ENCODE measurements around the gene AKAP4. TPM values are rescaled to one million over a fixed set of nuclear protein-coding genes. Genes with fewer than 3 reads are reported as not detected.

Gene AKAP4
- polyA plus RNA-seq, 2 of the 4 experiments (the other 2 are of a cell fraction) = not detected

- no peaks in the 10 kb centered on the region for H3K4me1 ChIP-seq
- ATAC-seq = no peak
- WGBS (ENCODE audit: missing lambda C conversion rate) = 55% methylated on average over 7 of the region's 7 CpGs
- no peak overlapping the region for H3K4me3 ChIP-seq
- no peak for FAIRE-seq
- H3K27ac ChIP-seq = no peak overlapping the region
- POLR2A ChIA-PET = no interaction called here
- DNase-seq (ENCODE audit: low read depth in 1 of 2, low spot score in 1 of 2) = no peak
- H3K9me3 ChIP-seq = no peaks in the 10 kb centered on the region
- CTCF ChIA-PET = interaction anchor here (1.2 kb wide), 1 partner anchor 32 kb away, joined by 3 read pairs; no protein-coding TSS in a partner anchor
- H3K4me2 ChIP-seq = no peak overlapping the region
- TF ChIP-seq ESRRA (IDR thresholded peaks at IDR 0.05; ENCODE audit: borderline replicate concordance, low read length) (no peak), USF2 (IDR thresholded peaks at IDR 0.05) (no peak), MAZ (IDR thresholded peaks at IDR 0.05; ENCODE audit: borderline replicate concordance, low read depth, low read length) (no peak), FOSB (CRISPR knock-in tag; IDR thresholded peaks at IDR 0.05) (no peak), KDM1A (IDR thresholded peaks at IDR 0.05; ENCODE audit: low read depth) (no peak), PBX3 (IDR thresholded peaks at IDR 0.05) (no peak), FOSL2 (IDR thresholded peaks at IDR 0.05) (no peak), FOSL2 (CRISPR knock-in tag; IDR thresholded peaks at IDR 0.05) (no peak), GATA3 (IDR thresholded peaks at IDR 0.05; ENCODE audit: borderline replicate concordance) (no peak), POLR2AphosphoS2 (conservative IDR thresholded peaks at IDR 0.05; ENCODE audit: low read length) (no peak), NR3C1 (IDR thresholded peaks at IDR 0.05) (no peak), HOXA7 (CRISPR knock-in tag; IDR thresholded peaks at IDR 0.05) (no peak), TFCP2L1 (CRISPR knock-in tag; IDR thresholded peaks at IDR 0.05) (no peak), TP53 (CRISPR knock-in tag; IDR thresholded peaks at IDR 0.05) (no peak), SMC3 (IDR thresholded peaks at IDR 0.05) (no peak), ZC3H11A (IDR thresholded peaks at IDR 0.05) (no peak)
- TF ChIP-seq, protein P1, sequence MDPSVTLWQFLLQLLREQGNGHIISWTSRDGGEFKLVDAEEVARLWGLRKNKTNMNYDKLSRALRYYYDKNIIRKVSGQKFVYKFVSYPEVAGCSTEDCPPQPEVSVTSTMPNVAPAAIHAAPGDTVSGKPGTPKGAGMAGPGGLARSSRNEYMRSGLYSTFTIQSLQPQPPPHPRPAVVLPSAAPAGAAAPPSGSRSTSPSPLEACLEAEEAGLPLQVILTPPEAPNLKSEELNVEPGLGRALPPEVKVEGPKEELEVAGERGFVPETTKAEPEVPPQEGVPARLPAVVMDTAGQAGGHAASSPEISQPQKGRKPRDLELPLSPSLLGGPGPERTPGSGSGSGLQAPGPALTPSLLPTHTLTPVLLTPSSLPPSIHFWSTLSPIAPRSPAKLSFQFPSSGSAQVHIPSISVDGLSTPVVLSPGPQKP (IDR thresholded peaks at IDR 0.05; ENCODE audit: low read depth, low read length) = no peak
- TF ChIP-seq, protein P2, sequence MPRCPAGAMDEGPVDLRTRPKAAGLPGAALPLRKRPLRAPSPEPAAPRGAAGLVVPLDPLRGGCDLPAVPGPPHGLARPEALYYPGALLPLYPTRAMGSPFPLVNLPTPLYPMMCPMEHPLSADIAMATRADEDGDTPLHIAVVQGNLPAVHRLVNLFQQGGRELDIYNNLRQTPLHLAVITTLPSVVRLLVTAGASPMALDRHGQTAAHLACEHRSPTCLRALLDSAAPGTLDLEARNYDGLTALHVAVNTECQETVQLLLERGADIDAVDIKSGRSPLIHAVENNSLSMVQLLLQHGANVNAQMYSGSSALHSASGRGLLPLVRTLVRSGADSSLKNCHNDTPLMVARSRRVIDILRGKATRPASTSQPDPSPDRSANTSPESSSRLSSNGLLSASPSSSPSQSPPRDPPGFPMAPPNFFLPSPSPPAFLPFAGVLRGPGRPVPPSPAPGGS (IDR thresholded peaks at IDR 0.05) = no peak
Measured at GRCh38 chrX:50167366-50167765, 33.4 kb downstream of the AKAP4 start.

GRCh38 chrX:50165727-50166126, 35.1 kb downstream of the AKAP4 start:
- Histone ChIP-seq H3K27ac (no peak overlapping the region), H3K4me1 (no peaks in the 10 kb centered on the region), H3K4me3 (no peak overlapping the region), H3K4me2 (no peak overlapping the region), H3K9me3 (no peaks in the 10 kb centered on the region)
- ChIA-PET CTCF (no interaction called here), POLR2A (no interaction called here)
- ATAC-seq = no peak
- WGBS (ENCODE audit: missing lambda C conversion rate) = 56% methylated on average over 5 of the region's 5 CpGs
- TF ChIP-seq CEBPB (IDR thresholded peaks at IDR 0.05) (no peak), HES2 (IDR thresholded peaks at IDR 0.05) (no peak), CBX2 (IDR thresholded peaks at IDR 0.05; ENCODE audit: borderline replicate concordance, low read depth) (no peak), NR3C1 (IDR thresholded peaks at IDR 0.05) (no peak), ZNF302 (CRISPR knock-in tag; IDR thresholded peaks at IDR 0.05) (no peak), USF2 (IDR thresholded peaks at IDR 0.05) (no peak), CHD2 (IDR thresholded peaks at IDR 0.05; ENCODE audit: low read length, partially characterized antibody) (no peak)
- TF ChIP-seq, protein P2 (IDR thresholded peaks at IDR 0.05) = no peak
- no peak for FAIRE-seq
- no peak for DNase-seq (ENCODE audit: low read depth in 1 of 2, low spot score in 1 of 2)
